ENCODE data around the gene SLU7. TPM values are rescaled to one million over a fixed set of nuclear protein-coding genes. Genes with fewer than 3 reads are reported as not detected.

The SLU7 gene
- total RNA-seq, 4 donors from 2014 or later, result 61.4 to 103 (median 87.2) TPM

GRCh38 chr5:160376416-160376815 is 42.5 kb downstream of the SLU7 start:
- intact Hi-C loops (cut with DNase I; ENCODE audit: low total_unique reads) (no loop called here), in situ Hi-C loops (cut with MboI; ENCODE audit: low sequenced_read_pairs in 4 of 4) (no loop called here)
- H3K36me3 ChIP-seq, result no peaks in the 10 kb centered on the region
- DNase-seq, result no peak
- no peaks in the 10 kb centered on the region for H3K27me3 ChIP-seq
- no peak for ATAC-seq
- no peak overlapping the region for H3K4me3 ChIP-seq
- H3K27ac ChIP-seq, result no peak overlapping the region
- H3K9me3 ChIP-seq, result no peaks in the 10 kb centered on the region
- H3K4me1 ChIP-seq, result no peaks in the 10 kb centered on the region
- TF ChIP-seq CTCF (IDR thresholded peaks at IDR 0.05 in 4 of 5, conservative IDR thresholded peaks at IDR 0.05 in 1 of 5), result no peak
- no peak for TF ChIP-seq POLR2A (IDR thresholded peaks at IDR 0.05)

- in situ Hi-C loops (cut with MboI; ENCODE audit: low sequenced_read_pairs in 4 of 4) (no loop called here), intact Hi-C loops (cut with DNase I; ENCODE audit: low total_unique reads) (no loop called here)
- Histone ChIP-seq H3K36me3 (no peaks in the 10 kb centered on the region), H3K27me3 (no peaks in the 10 kb centered on the region), H3K9me3 (no peaks in the 10 kb centered on the region), H3K4me3 (no peak overlapping the region), H3K4me1 (peaks cover 0 to 2% of the 10 kb centered on the region in 2 donors), H3K27ac (no peak overlapping the region)
- no peak for DNase-seq
- ATAC-seq, result no peak
- TF ChIP-seq CTCF (IDR thresholded peaks at IDR 0.05 in 4 of 5, conservative IDR thresholded peaks at IDR 0.05 in 1 of 5) (no peak), POLR2A (IDR thresholded peaks at IDR 0.05) (no peak)
These were observed 43.2 kb downstream of the SLU7 start for GRCh38 chr5:160375701-160376100.

- no peak for TF ChIP-seq CTCF (IDR thresholded peaks at IDR 0.05 in 4 of 5, conservative IDR thresholded peaks at IDR 0.05 in 1 of 5)
- no peak for TF ChIP-seq POLR2A (IDR thresholded peaks at IDR 0.05)
- no peak overlapping the region for H3K4me3 ChIP-seq
- intact Hi-C loops (cut with DNase I; ENCODE audit: low total_unique reads), result no loop called here
- no peaks in the 10 kb centered on the region for H3K36me3 ChIP-seq
- in situ Hi-C loops (cut with MboI; ENCODE audit: low sequenced_read_pairs in 4 of 4), result no loop called here
- no peak for DNase-seq
- no peaks in the 10 kb centered on the region for H3K9me3 ChIP-seq
- ATAC-seq, result no peak
- H3K27ac ChIP-seq, result no peak overlapping the region
- H3K4me1 ChIP-seq, result peaks cover 0 to 7% of the 10 kb centered on the region in 2 donors
- H3K27me3 ChIP-seq, result no peaks in the 10 kb centered on the region
These were observed 43.7 kb downstream of the SLU7 start for GRCh38 chr5:160375166-160375565.

DNA sequence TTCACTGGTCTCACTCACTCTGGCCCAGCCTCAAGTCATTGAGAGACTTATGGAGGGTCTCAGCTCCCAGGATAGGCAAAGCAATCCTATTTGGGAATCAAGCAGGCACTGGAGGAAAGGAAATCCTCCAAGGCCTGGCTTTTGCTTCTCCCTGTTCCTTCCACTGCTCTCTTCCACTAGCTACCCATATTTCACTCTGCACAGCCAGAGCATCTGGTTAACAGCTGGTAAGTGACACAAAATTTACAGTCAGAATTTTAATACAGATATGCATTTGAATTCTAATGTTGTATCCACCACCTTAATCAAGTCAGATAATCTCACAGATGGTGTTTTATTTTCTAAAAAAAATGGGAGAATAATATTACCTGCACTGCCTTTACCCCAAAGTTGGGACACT is 47.6 kb downstream of the SLU7 start:
- H3K36me3 ChIP-seq, result no peaks in the 10 kb centered on the region
- H3K27ac ChIP-seq, result no peak overlapping the region
- in situ Hi-C loops (cut with MboI; ENCODE audit: low sequenced_read_pairs in 4 of 4) (no loop called here), intact Hi-C loops (cut with DNase I; ENCODE audit: low total_unique reads) (no loop called here)
- no peak overlapping the region for H3K4me3 ChIP-seq
- DNase-seq, result no peak
- no peaks in the 10 kb centered on the region for H3K27me3 ChIP-seq
- no peaks in the 10 kb centered on the region for H3K9me3 ChIP-seq
- ATAC-seq, result no peak
- no peak for TF ChIP-seq POLR2A (IDR thresholded peaks at IDR 0.05)
- TF ChIP-seq CTCF (IDR thresholded peaks at IDR 0.05 in 4 of 5, conservative IDR thresholded peaks at IDR 0.05 in 1 of 5), result no peak
- H3K4me1 ChIP-seq, result peaks cover 0 to 9% of the 10 kb centered on the region in 2 donors

DNA sequence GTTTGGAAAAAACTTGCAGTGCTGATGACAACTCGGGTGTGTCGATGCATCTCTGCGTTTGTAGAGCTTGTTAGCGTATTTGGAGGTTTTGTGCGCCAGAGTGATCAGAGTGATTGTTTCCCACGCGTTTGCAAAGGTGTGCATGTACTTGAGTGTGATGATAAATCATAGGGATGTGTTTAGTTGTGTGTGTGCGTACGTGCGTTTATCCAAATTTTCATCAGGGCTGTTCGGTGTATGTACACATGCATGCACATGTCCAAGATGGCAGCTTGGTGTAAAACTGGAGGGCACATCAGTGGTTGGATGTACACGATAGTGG is 48.2 kb downstream of the SLU7 start:
- H3K27ac ChIP-seq, result no peak overlapping the region
- no peak for TF ChIP-seq POLR2A (IDR thresholded peaks at IDR 0.05)
- TF ChIP-seq CTCF (IDR thresholded peaks at IDR 0.05 in 4 of 5, conservative IDR thresholded peaks at IDR 0.05 in 1 of 5), result no peak
- in situ Hi-C loops (cut with MboI; ENCODE audit: low sequenced_read_pairs in 4 of 4) (no loop called here), intact Hi-C loops (cut with DNase I; ENCODE audit: low total_unique reads) (no loop called here)
- H3K36me3 ChIP-seq, result no peaks in the 10 kb centered on the region
- H3K4me1 ChIP-seq, result peaks cover 0 to 9% of the 10 kb centered on the region in 2 donors
- no peaks in the 10 kb centered on the region for H3K9me3 ChIP-seq
- DNase-seq (no peak), ATAC-seq (no peak)
- no peaks in the 10 kb centered on the region for H3K27me3 ChIP-seq
- peak overlapping the region; percentile 62 to 67 (median 62) for H3K4me3 ChIP-seq

Measured in gastrocnemius medialis (tissue), 4 donors.